Mesenchymal stem cell (in vitro differentiated cells and primary cell): ENCODE results near the gene PTPRD.

Experiments used
- DNase-seq: peaks from one replicate; pipeline ENCODE4 v3.0.0-alpha.2; 2013
- H2AFZ ChIP-seq: one replicate; pipeline ENCODE4 v1.6.1; 2013; ENCODE audit warnings: low read depth, mild to moderate bottlenecking, control low read depth, inconsistent platforms, low read length, moderate library complexity
- H2AK5ac ChIP-seq: 2 replicates; pipeline ENCODE4 v1.6.1; 2013; ENCODE audit warnings: low read length, moderate library complexity, mild to moderate bottlenecking, inconsistent platforms; ENCODE audit not compliant: severe bottlenecking
- H2BK120ac ChIP-seq: one replicate; pipeline ENCODE4 v1.6.1; 2013; ENCODE audit warnings: low read depth, mild to moderate bottlenecking, inconsistent platforms, low read length, moderate library complexity
- H2BK12ac ChIP-seq, 2 experiments: one replicate each; pipeline ENCODE4 v1.6.1; 2013; ENCODE audit warnings: inconsistent platforms in 2 of 2, low read length in 2 of 2, mild to moderate bottlenecking in 2 of 2, moderate library complexity in 2 of 2, control low read depth in 1 of 2
- H2BK15ac ChIP-seq: one replicate; pipeline ENCODE4 v1.6.1; 2013; ENCODE audit warnings: mild to moderate bottlenecking, low read depth, inconsistent platforms; ENCODE audit not compliant: poor library complexity, severe bottlenecking
- H2BK5ac ChIP-seq: 2 replicates; pipeline ENCODE4 v1.6.1; 2013; ENCODE audit warnings: low read depth, mild to moderate bottlenecking, low read length, control low read depth, inconsistent platforms; ENCODE audit not compliant: poor library complexity, severe bottlenecking
- H3K14ac ChIP-seq, 2 experiments: one replicate each; pipeline ENCODE4 v1.6.1; 2013; ENCODE audit warnings: inconsistent platforms in 2 of 2, low read length in 2 of 2, control low read depth in 1 of 2, mild to moderate bottlenecking in 1 of 2, moderate library complexity in 1 of 2
- H3K18ac ChIP-seq, 2 experiments: one replicate each; pipeline ENCODE4 v1.6.1; 2013; ENCODE audit warnings: inconsistent platforms in 2 of 2, low read length in 2 of 2, control low read depth in 1 of 2, low read depth in 1 of 2, mild to moderate bottlenecking in 1 of 2
- H3K23ac ChIP-seq, 2 experiments: one replicate each; pipeline ENCODE4 v1.6.1; 2013; ENCODE audit warnings: inconsistent platforms in 2 of 2, low read length in 2 of 2, mild to moderate bottlenecking in 2 of 2, moderate library complexity in 2 of 2, control low read depth in 1 of 2
- H3K27ac ChIP-seq: 2 replicates; pipeline ENCODE4 v1.5.1; 2013; ENCODE audit warnings: mild to moderate bottlenecking, moderate library complexity, low read length, control low read depth, inconsistent platforms; ENCODE audit not compliant: poor library complexity, severe bottlenecking
- H3K27me3 ChIP-seq, 2 experiments: 2 replicates each; pipeline versions ENCODE4 v1.6.1 to v1.7.0; 2013; ENCODE audit warnings: low read length in 2 of 2, mild to moderate bottlenecking in 2 of 2, moderate library complexity in 2 of 2, control low read depth in 1 of 2, inconsistent platforms in 1 of 2; ENCODE audit not compliant: control insufficient read depth in 1 of 2, insufficient read depth in 1 of 2
- H3K36me3 ChIP-seq, 2 experiments: 2 replicates each; pipeline versions ENCODE4 v1.6.1 to v1.7.0; 2013; ENCODE audit warnings: low read length in 2 of 2, control low read depth in 1 of 2, inconsistent platforms in 1 of 2, low read depth in 1 of 2, mild to moderate bottlenecking in 1 of 2; ENCODE audit not compliant: insufficient read depth in 2 of 2, control insufficient read depth in 1 of 2
- H3K4ac ChIP-seq, 2 experiments: one replicate each; pipeline ENCODE4 v1.6.1; 2013; ENCODE audit warnings: inconsistent platforms in 2 of 2, low read length in 2 of 2, mild to moderate bottlenecking in 2 of 2, moderate library complexity in 2 of 2, control low read depth in 1 of 2, low read depth in 1 of 2
- H3K4me1 ChIP-seq: 2 replicates; pipeline ENCODE4 v1.6.1; 2013; ENCODE audit warnings: low read depth, low read length, control low read depth; ENCODE audit not compliant: control insufficient read depth, insufficient read depth
- H3K4me2 ChIP-seq: 2 replicates; pipeline ENCODE4 v1.6.1; 2013; ENCODE audit warnings: low read length, mild to moderate bottlenecking, inconsistent platforms; ENCODE audit not compliant: poor library complexity, severe bottlenecking
- H3K4me3 ChIP-seq, 2 experiments: 2 replicates each; pipeline versions ENCODE4 v1.5.1 to v1.7.0; 2013; ENCODE audit warnings: low read length in 2 of 2, mild to moderate bottlenecking in 2 of 2, control low read depth in 1 of 2, low read depth in 1 of 2; ENCODE audit not compliant: insufficient read depth in 1 of 2
- H3K79me1 ChIP-seq: replicated peaks from 2 replicates; pipeline ENCODE4 v1.6.1; 2013; ENCODE audit warnings: mild to moderate bottlenecking, control low read depth, low read length, inconsistent platforms; ENCODE audit not compliant: poor library complexity, severe bottlenecking
- H3K9ac ChIP-seq: 2 replicates; pipeline ENCODE4 v1.7.0; 2013; ENCODE audit warnings: mild to moderate bottlenecking, low read length, moderate library complexity
- H3K9me3 ChIP-seq: 2 replicates; pipeline ENCODE4 v1.7.0; 2013; ENCODE audit warnings: mild to moderate bottlenecking, low read length; ENCODE audit not compliant: control insufficient read depth
- H4K8ac ChIP-seq: one replicate; pipeline ENCODE4 v1.6.1; 2013; ENCODE audit warnings: inconsistent platforms, mild to moderate bottlenecking, low read length, moderate library complexity
- H4K91ac ChIP-seq: one replicate; pipeline ENCODE4 v1.6.1; 2013; ENCODE audit warnings: mild to moderate bottlenecking, low read length, inconsistent platforms
- whole genome bisulfite sequencing: methylation state at CpG from one replicate; pipeline ENCODE4 v1.1.7; 2013; ENCODE audit warnings: mixed read lengths; 5-methylcytosine and 5-hydroxymethylcytosine counted together

PTPRD gene

DNA sequence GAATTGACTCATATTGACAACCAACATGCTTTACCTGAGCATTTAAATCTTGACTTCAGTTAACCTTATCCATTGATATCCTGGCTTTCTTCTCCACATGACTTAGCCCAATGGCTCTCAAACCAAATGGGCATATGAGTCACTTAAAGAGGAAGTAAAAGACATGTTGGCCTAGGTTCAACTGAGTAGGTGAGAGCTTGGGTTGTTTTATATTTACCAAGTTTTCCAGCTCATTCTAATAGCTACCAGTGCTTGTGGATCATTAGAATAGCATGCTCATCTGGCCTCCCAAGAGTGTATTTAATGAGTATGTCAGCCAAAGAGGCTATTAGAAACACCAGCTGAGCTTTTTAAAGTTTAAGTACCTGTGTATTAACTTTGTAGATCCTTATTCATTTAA is 1049.0 kb downstream of the PTPRD start:
- Histone ChIP-seq H2AFZ (no peak overlapping the region), H2BK120ac (no peak overlapping the region), H3K27ac (no peak overlapping the region), H3K23ac (no peak overlapping the region), H3K79me1 (no peaks in the 10 kb centered on the region), H2AK5ac (no peak overlapping the region), H3K4ac (no peak overlapping the region), H2BK15ac (no peak overlapping the region), H3K4me1 (no peaks in the 10 kb centered on the region), H4K8ac (no peak overlapping the region), H3K18ac (no peak overlapping the region), H4K91ac (no peak overlapping the region), H3K9me3 (no peaks in the 10 kb centered on the region), H2BK5ac (no peak overlapping the region), H3K4me3 (no peak overlapping the region), H3K36me3 (no peaks in the 10 kb centered on the region), H2BK12ac (no peak overlapping the region), H3K4me2 (no peak overlapping the region), H3K27me3 (no peaks in the 10 kb centered on the region), H3K14ac (no peak overlapping the region), H3K9ac (no peak overlapping the region)
- no peak for DNase-seq

DNA sequence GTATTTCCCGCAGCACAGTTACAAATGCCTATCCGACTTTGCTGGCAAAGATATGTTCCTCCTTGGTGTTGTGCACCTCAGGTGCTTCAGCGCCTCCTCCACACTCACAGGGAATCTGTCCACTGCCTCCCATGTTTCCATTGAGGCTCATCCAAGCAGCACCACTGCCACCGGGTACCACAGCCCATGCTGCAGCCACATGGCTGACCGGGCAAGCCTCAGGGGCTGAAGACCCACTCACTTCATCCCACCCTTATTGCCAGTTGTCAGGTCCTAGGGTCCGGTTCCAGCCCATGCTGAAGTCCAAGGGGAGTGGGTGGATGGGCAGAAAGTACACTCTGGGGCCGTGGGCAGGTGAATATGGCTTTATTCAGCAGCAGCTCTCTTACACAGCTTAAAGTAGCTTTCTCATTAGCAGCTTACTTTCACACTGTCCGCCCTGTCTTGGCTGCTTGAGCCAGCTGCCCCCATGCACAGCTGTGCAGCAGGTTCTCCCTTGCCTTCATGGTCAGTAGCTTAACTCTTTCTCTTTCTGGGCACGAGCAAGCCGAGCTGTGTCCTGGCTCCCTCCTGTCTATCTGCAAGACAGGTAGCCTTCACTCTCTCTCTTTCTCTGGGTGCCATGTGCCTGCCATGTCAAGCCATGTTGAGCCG is 1052.3 kb downstream of the PTPRD start:
- Histone ChIP-seq H3K27me3 (no peaks in the 10 kb centered on the region), H2BK12ac (no peak overlapping the region), H3K4me3 (no peak overlapping the region), H2BK15ac (no peak overlapping the region), H3K4me2 (no peak overlapping the region), H3K4ac (no peak overlapping the region), H3K23ac (no peak overlapping the region), H3K79me1 (no peaks in the 10 kb centered on the region), H3K9me3 (no peaks in the 10 kb centered on the region), H2AK5ac (no peak overlapping the region), H3K9ac (no peak overlapping the region), H2BK5ac (no peak overlapping the region), H2BK120ac (no peak overlapping the region), H2AFZ (no peak overlapping the region), H3K14ac (no peak overlapping the region), H4K8ac (no peak overlapping the region), H3K27ac (no peak overlapping the region), H4K91ac (no peak overlapping the region), H3K18ac (no peak overlapping the region), H3K36me3 (no peaks in the 10 kb centered on the region), H3K4me1 (no peaks in the 10 kb centered on the region)
- DNase-seq, result no peak
- 82% methylated on average over 11 of the region's 11 CpGs for WGBS

DNA sequence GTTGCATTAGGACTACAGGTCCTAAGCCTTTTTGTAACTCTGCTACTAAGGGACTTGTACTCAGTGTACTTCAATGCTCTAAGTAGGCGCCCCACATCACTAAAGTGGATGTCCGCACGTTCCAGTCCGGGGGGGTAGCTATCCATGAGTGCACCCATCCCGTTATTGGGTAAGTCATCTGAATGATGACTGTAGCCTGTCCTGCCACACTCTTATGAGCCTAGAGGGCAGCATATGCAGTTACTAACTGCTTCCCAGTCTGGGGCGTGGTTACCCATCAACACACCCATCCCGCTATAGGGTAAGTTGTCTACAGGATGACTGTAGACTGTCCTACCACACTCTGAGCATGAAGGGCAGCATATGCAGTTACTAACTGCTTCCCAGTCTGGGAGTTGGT is 1053.9 kb downstream of the PTPRD start:
- WGBS, result 93% methylated on average over 7 of the region's 7 CpGs
- H3K36me3 ChIP-seq, result no peaks in the 10 kb centered on the region
- H2BK12ac ChIP-seq, result no peak overlapping the region
- H2AFZ ChIP-seq, result no peak overlapping the region
- no peaks in the 10 kb centered on the region for H3K4me1 ChIP-seq
- H2BK120ac ChIP-seq, result no peak overlapping the region
- no peak overlapping the region for H4K91ac ChIP-seq
- no peak for DNase-seq
- H3K14ac ChIP-seq, result no peak overlapping the region
- H2BK5ac ChIP-seq, result no peak overlapping the region
- H3K27ac ChIP-seq, result no peak overlapping the region
- no peaks in the 10 kb centered on the region for H3K27me3 ChIP-seq
- H3K4me2 ChIP-seq, result no peak overlapping the region
- no peak overlapping the region for H3K23ac ChIP-seq
- no peak overlapping the region for H3K4me3 ChIP-seq
- H3K9ac ChIP-seq, result no peak overlapping the region
- no peak overlapping the region for H4K8ac ChIP-seq
- no peaks in the 10 kb centered on the region for H3K9me3 ChIP-seq
- H3K18ac ChIP-seq, result no peak overlapping the region
- no peak overlapping the region for H3K4ac ChIP-seq
- no peaks in the 10 kb centered on the region for H3K79me1 ChIP-seq
- no peak overlapping the region for H2BK15ac ChIP-seq
- no peak overlapping the region for H2AK5ac ChIP-seq

DNA sequence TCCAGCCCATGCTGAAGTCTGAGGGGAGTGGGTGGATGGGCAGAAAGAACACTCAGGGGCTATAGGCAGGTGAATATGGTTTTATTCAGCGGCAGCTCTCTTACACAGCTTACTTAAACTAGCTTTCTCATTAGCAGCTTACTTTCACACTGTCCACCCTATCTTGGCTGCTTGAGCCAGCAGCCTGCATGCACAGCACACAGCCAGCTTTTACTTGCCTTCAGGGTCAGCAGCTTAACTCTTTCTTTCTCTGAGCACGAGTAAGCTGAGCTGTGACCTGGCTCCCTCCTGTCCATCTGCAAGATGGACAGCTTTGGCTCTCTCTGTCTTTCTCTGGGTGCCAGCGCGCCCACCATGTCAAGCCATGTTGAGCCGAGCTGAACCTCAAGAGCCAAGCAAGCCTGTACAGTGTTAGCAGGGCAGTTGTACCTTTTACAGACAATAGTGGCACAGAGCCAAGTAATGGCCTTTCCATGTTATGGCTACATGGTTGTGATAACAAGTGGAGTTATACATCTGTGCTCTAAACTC is 1054.9 kb downstream of the PTPRD start:
- no peak overlapping the region for H2AFZ ChIP-seq
- H3K27ac ChIP-seq, result no peak overlapping the region
- H2BK12ac ChIP-seq, result no peak overlapping the region
- H2BK5ac ChIP-seq, result no peak overlapping the region
- no peak overlapping the region for H2AK5ac ChIP-seq
- H3K4me2 ChIP-seq, result no peak overlapping the region
- no peak for DNase-seq
- H3K4me3 ChIP-seq, result no peak overlapping the region
- no peaks in the 10 kb centered on the region for H3K9me3 ChIP-seq
- no peaks in the 10 kb centered on the region for H3K79me1 ChIP-seq
- H3K27me3 ChIP-seq, result no peaks in the 10 kb centered on the region
- no peak overlapping the region for H2BK120ac ChIP-seq
- H3K4me1 ChIP-seq, result no peaks in the 10 kb centered on the region
- H3K4ac ChIP-seq, result no peak overlapping the region
- H3K23ac ChIP-seq, result no peak overlapping the region
- no peak overlapping the region for H4K91ac ChIP-seq
- no peak overlapping the region for H2BK15ac ChIP-seq
- H3K14ac ChIP-seq, result no peak overlapping the region
- no peaks in the 10 kb centered on the region for H3K36me3 ChIP-seq
- H3K9ac ChIP-seq, result no peak overlapping the region
- 81% methylated on average over 5 of the region's 5 CpGs for WGBS
- no peak overlapping the region for H4K8ac ChIP-seq
- H3K18ac ChIP-seq, result no peak overlapping the region
